Measurements from ENCODE around the gene OPCML.

Gene OPCML

GRCh38 chr11:132772703-132773545 lies 759.4 kb downstream of the OPCML start:
- DNase-seq (ENCODE audit: low read depth in 2 of 2, low spot score in 1 of 2): no peak

GRCh38 chr11:132771746-132772145 lies 760.6 kb downstream of the OPCML start:
- no peak for DNase-seq (ENCODE audit: low read depth in 2 of 2, low spot score in 1 of 2)

GRCh38 chr11:132770829-132771530 lies 761.3 kb downstream of the OPCML start:
- DNase-seq (ENCODE audit: low read depth in 2 of 2, low spot score in 1 of 2): no peak

- DNase-seq (ENCODE audit: low read depth in 2 of 2, low spot score in 1 of 2): no peak
Observed at GRCh38 chr11:132763503-132763902, 768.8 kb downstream of the OPCML start.

- DNase-seq (ENCODE audit: low read depth in 2 of 2, low spot score in 1 of 2): no peak
Observed at GRCh38 chr11:132755934-132756333, 776.4 kb downstream of the OPCML start.

GRCh38 chr11:132751516-132752250 lies 780.6 kb downstream of the OPCML start:
- no peak for DNase-seq (ENCODE audit: low read depth in 2 of 2, low spot score in 1 of 2)

GRCh38 chr11:132746305-132746704 lies 786.0 kb downstream of the OPCML start:
- no peak for DNase-seq (ENCODE audit: low read depth in 2 of 2, low spot score in 1 of 2)

- no peak for DNase-seq (ENCODE audit: low read depth in 2 of 2, low spot score in 1 of 2)
Observed at GRCh38 chr11:132745306-132745705, 787.0 kb downstream of the OPCML start.

GRCh38 chr11:132744771-132745170 lies 787.5 kb downstream of the OPCML start:
- no peak for DNase-seq (ENCODE audit: low read depth in 2 of 2, low spot score in 1 of 2)

GRCh38 chr11:132743601-132744000 lies 788.7 kb downstream of the OPCML start:
- no peak for DNase-seq (ENCODE audit: low read depth in 2 of 2, low spot score in 1 of 2)

- no peak for DNase-seq (ENCODE audit: low read depth in 2 of 2, low spot score in 1 of 2)
Observed at GRCh38 chr11:132742929-132743328, 789.4 kb downstream of the OPCML start.

GRCh38 chr11:132734217-132734616 lies 798.1 kb downstream of the OPCML start:
- DNase-seq (ENCODE audit: low read depth in 2 of 2, low spot score in 1 of 2): no peak

GRCh38 chr11:132728026-132728425 lies 804.3 kb downstream of the OPCML start:
- no peak for DNase-seq (ENCODE audit: low read depth in 2 of 2, low spot score in 1 of 2)

- DNase-seq (ENCODE audit: low read depth in 2 of 2, low spot score in 1 of 2): no peak
Observed at GRCh38 chr11:132721526-132721925, 810.8 kb downstream of the OPCML start.

- no peak for DNase-seq (ENCODE audit: low read depth in 2 of 2, low spot score in 1 of 2)
Observed at GRCh38 chr11:132719684-132720083, 812.6 kb downstream of the OPCML start.

- DNase-seq (ENCODE audit: low read depth in 2 of 2, low spot score in 1 of 2): peak in 1 of 2 donors; percentile 3
Observed at GRCh38 chr11:132718711-132719671, 813.3 kb downstream of the OPCML start.

GRCh38 chr11:132717824-132718223 lies 814.5 kb downstream of the OPCML start:
- DNase-seq (ENCODE audit: low read depth in 2 of 2, low spot score in 1 of 2): no peak

- no peak for DNase-seq (ENCODE audit: low read depth in 2 of 2, low spot score in 1 of 2)
Observed at GRCh38 chr11:132716037-132716436, 816.3 kb downstream of the OPCML start.

GRCh38 chr11:132714859-132715440 lies 817.4 kb downstream of the OPCML start:
- no peak for DNase-seq (ENCODE audit: low read depth in 2 of 2, low spot score in 1 of 2)

- no peak for DNase-seq (ENCODE audit: low read depth in 2 of 2, low spot score in 1 of 2)
Observed at GRCh38 chr11:132712466-132712865, 819.8 kb downstream of the OPCML start.

Measured in stimulated activated CD8-positive, alpha-beta memory T cell treated with anti-CD3 and anti-CD28 coated beads, Interleukin-4, amount 100 ng/mL, for 1 hour (primary cell).